UCSD-AML1 (cell line): ENCODE measurements around the gene CSF2RB.
A peak's percentile ranks its signal among the peaks of the same experiment; 100 is the strongest.
"Not testable (repeated sequence)": the region's sequence is repeated elsewhere in the genome, so short reads cannot be mapped to it uniquely, and the experiment has no call there.

Source experiments
- DNase-seq: peaks from one replicate; lab custom pipeline; 2025; ENCODE audit not compliant: unreplicated experiment; lab: John Stamatoyannopoulos, UW

The CSF2RB gene

GRCh38 chr22:36963302-36963701 lies 49.9 kb downstream of the CSF2RB start:
- no peak for DNase-seq

- DNase-seq, result peak; percentile 29
These were observed 50.7 kb downstream of the CSF2RB start for GRCh38 chr22:36964106-36964505.

GRCh38 chr22:36965696-36966095 lies 52.3 kb downstream of the CSF2RB start:
- peak; percentile 46 for DNase-seq

- no peak for DNase-seq
These were observed 53.6 kb downstream of the CSF2RB start for GRCh38 chr22:36966851-36967540.

- DNase-seq, result no peak
These were observed 55.0 kb downstream of the CSF2RB start for GRCh38 chr22:36968249-36968964.

- no peak for DNase-seq
These were observed 58.1 kb downstream of the CSF2RB start for GRCh38 chr22:36971341-36972125.

GRCh38 chr22:36976606-36977005 lies 63.2 kb downstream of the CSF2RB start:
- no peak for DNase-seq

- peak; percentile 82 for DNase-seq
These were observed 64.0 kb downstream of the CSF2RB start for GRCh38 chr22:36977401-36977861.

GRCh38 chr22:36977947-36978660 lies 64.7 kb downstream of the CSF2RB start:
- DNase-seq, result peak; percentile 86

- DNase-seq, result no peak
These were observed 65.8 kb downstream of the CSF2RB start for GRCh38 chr22:36979016-36979910.

- DNase-seq, result no peak
These were observed 67.9 kb downstream of the CSF2RB start for GRCh38 chr22:36981247-36981775.

GRCh38 chr22:36982136-36982535 lies 68.7 kb downstream of the CSF2RB start:
- peak; percentile 51 for DNase-seq

GRCh38 chr22:36985211-36985889 lies 71.9 kb downstream of the CSF2RB start:
- no peak for DNase-seq

- peak; percentile 24 for DNase-seq
These were observed 72.9 kb downstream of the CSF2RB start for GRCh38 chr22:36986242-36986821.

GRCh38 chr22:36988075-36988832 lies 74.8 kb downstream of the CSF2RB start:
- DNase-seq, result no peak

GRCh38 chr22:36989012-36989411 lies 75.6 kb downstream of the CSF2RB start:
- DNase-seq, result not testable (repeated sequence)
